Stimulated activated CD8-positive, alpha-beta memory T cell treated with anti-CD3 and anti-CD28 coated beads, Interleukin-4, amount 100 ng/mL, for 1 hour (primary cell): ENCODE measurements around the gene HSPA4.
"Not testable (repeated sequence)": the region's sequence is repeated elsewhere in the genome, so short reads cannot be mapped to it uniquely, and the experiment has no call there.

Experiments used
- DNase-seq, 2 donors: peaks; one replicate each; pipeline ENCODE4 v3.0.0-alpha.2; 2020; ENCODE audit warnings: low read depth in 2 of 2, low spot score in 1 of 2

The HSPA4 gene

GRCh38 chr5:133121611-133122150 lies 69.9 kb downstream of the HSPA4 start:
- no peak for DNase-seq

- DNase-seq, result no peak
Measured at GRCh38 chr5:133122711-133123110, 70.9 kb downstream of the HSPA4 start.

- no peak for DNase-seq
Measured at GRCh38 chr5:133123297-133123696, 71.5 kb downstream of the HSPA4 start.

- DNase-seq, result no peak
Measured at GRCh38 chr5:133124891-133125290, 73.1 kb downstream of the HSPA4 start.

- no peak for DNase-seq
Measured at GRCh38 chr5:133128066-133128465, 76.3 kb downstream of the HSPA4 start.

GRCh38 chr5:133129289-133129688 lies 77.5 kb downstream of the HSPA4 start:
- DNase-seq, result no peak

- no peak for DNase-seq
Measured at GRCh38 chr5:133129950-133130349, 78.1 kb downstream of the HSPA4 start.

- DNase-seq, result no peak
Measured at GRCh38 chr5:133130387-133131118, 78.7 kb downstream of the HSPA4 start.

- DNase-seq, result no peak
Measured at GRCh38 chr5:133132717-133133116, 80.9 kb downstream of the HSPA4 start.

- DNase-seq, result not testable (repeated sequence)
Measured at GRCh38 chr5:133133241-133133640, 81.4 kb downstream of the HSPA4 start.

GRCh38 chr5:133136890-133137289 lies 85.1 kb downstream of the HSPA4 start:
- not testable (repeated sequence) for DNase-seq

GRCh38 chr5:133140311-133140710 lies 88.5 kb downstream of the HSPA4 start:
- DNase-seq, result no peak

- no peak for DNase-seq
Measured at GRCh38 chr5:133141746-133142145, 89.9 kb downstream of the HSPA4 start.

GRCh38 chr5:133142782-133143181 lies 91.0 kb downstream of the HSPA4 start:
- DNase-seq, result no peak

- no peak for DNase-seq
Measured at GRCh38 chr5:133144245-133144981, 92.6 kb downstream of the HSPA4 start.

GRCh38 chr5:133145436-133146170 lies 93.8 kb downstream of the HSPA4 start:
- no peak for DNase-seq

GRCh38 chr5:133147411-133147810 lies 95.6 kb downstream of the HSPA4 start:
- no peak for DNase-seq

GRCh38 chr5:133147815-133148567 lies 96.2 kb downstream of the HSPA4 start:
- DNase-seq, result no peak

GRCh38 chr5:133149345-133149744 lies 97.5 kb downstream of the HSPA4 start:
- no peak for DNase-seq

- DNase-seq, result no peak
Measured at GRCh38 chr5:133150909-133151544, 99.2 kb downstream of the HSPA4 start.
